Measurements from ENCODE around the gene FMO2.

DNA sequence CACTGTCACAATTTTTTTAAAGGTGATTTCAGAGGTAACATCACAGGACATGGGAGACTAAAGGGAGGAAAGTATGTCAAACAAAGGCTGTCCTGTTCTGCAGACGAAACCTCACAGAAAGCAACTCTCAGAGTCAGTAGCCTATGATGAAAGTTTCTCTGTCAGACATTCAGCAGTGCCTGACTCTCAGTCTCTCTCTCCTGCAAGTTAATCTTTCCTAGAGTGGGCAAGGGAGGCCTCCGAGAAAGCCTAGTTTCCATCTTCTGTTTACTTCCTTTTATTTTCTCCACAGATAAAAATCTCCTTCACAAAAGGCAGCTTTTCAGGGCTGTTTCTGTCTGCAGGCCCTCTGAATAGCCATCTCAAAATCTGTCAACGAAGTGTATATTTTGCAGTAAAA lies 24.9 kb upstream of the FMO2 start:
- TF ChIP-seq, protein P1, sequence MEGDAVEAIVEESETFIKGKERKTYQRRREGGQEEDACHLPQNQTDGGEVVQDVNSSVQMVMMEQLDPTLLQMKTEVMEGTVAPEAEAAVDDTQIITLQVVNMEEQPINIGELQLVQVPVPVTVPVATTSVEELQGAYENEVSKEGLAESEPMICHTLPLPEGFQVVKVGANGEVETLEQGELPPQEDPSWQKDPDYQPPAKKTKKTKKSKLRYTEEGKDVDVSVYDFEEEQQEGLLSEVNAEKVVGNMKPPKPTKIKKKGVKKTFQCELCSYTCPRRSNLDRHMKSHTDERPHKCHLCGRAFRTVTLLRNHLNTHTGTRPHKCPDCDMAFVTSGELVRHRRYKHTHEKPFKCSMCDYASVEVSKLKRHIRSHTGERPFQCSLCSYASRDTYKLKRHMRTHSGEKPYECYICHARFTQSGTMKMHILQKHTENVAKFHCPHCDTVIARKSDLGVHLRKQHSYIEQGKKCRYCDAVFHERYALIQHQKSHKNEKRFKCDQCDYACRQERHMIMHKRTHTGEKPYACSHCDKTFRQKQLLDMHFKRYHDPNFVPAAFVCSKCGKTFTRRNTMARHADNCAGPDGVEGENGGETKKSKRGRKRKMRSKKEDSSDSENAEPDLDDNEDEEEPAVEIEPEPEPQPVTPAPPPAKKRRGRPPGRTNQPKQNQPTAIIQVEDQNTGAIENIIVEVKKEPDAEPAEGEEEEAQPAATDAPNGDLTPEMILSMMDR (IDR thresholded peaks at IDR 0.05; ENCODE audit: low read depth, low read length, poor library complexity, severe bottlenecking) = no peak
- no peak for TF ChIP-seq EZH2phosphoT487 (IDR thresholded peaks at IDR 0.05; ENCODE audit: borderline replicate concordance, low read length)
